WTC11 (cell line): ENCODE results near the gene EPYC. TPM values are rescaled to one million over a fixed set of nuclear protein-coding genes. Genes with fewer than 3 reads are reported as not detected.

Experiments
- ATAC-seq: fragments of 200-7000 bp; cut with Tn5 transposase; 2 replicates; pipeline ENCODE4 v1.10.0; 2021; ENCODE audit warnings: mild to moderate bottlenecking, moderate library complexity
- CTCF ChIA-PET: fragments of 300-600 bp; sonication (Branson Sonifier 250); formaldehyde crosslinking; loops from one replicate; lab custom pipeline; 2021; ENCODE audit warnings: antibody characterized with exemption; lab: Charles Lee
- POLR2A ChIA-PET: fragments of 350-600 bp; sonication (Branson Sonifier 250); formaldehyde crosslinking; loops from one replicate; lab custom pipeline; 2021; ENCODE audit warnings: antibody characterized with exemption; lab: Charles Lee
- DNase-seq: peaks from one replicate; pipeline ENCODE4 v3.0.0; 2021; ENCODE audit warnings: low spot score
- H3K27ac Mint-ChIP-seq: 2 replicates; pipeline ENCODE4 v1.8.0; 2021; ENCODE audit warnings: mixed read lengths
- H3K27me3 Mint-ChIP-seq: 2 replicates; pipeline ENCODE4 v1.8.0; 2021; ENCODE audit warnings: low read depth, mild to moderate bottlenecking, moderate library complexity, mixed read lengths
- H3K36me3 Mint-ChIP-seq: 2 replicates; pipeline ENCODE4 v1.8.0; 2021; ENCODE audit warnings: mixed read lengths
- H3K4me1 Mint-ChIP-seq: 2 replicates; pipeline ENCODE4 v1.8.0; 2022; ENCODE audit warnings: mixed read lengths
- H3K4me3 Mint-ChIP-seq: 2 replicates; pipeline ENCODE4 v1.8.0; 2021; ENCODE audit warnings: mild to moderate bottlenecking, moderate library complexity, mixed read lengths
- H3K9me3 Mint-ChIP-seq: 2 replicates; pipeline ENCODE4 v1.8.0; 2021; ENCODE audit warnings: mixed read lengths
- CREM ChIP-seq: sonication (generic); formaldehyde crosslinking; IDR thresholded peaks from 2 replicates; pipeline ENCODE4 v1.8.1; 2022; ENCODE audit warnings: mild to moderate bottlenecking, missing genetic modification reagents, moderate library complexity
- FOXP1 ChIP-seq: sonication (generic); formaldehyde crosslinking; IDR thresholded peaks from 2 replicates; pipeline ENCODE4 v1.8.0; 2022; ENCODE audit warnings: missing genetic modification reagents, mild to moderate bottlenecking, moderate library complexity, borderline replicate concordance
- GTF2I ChIP-seq: fragments of 250-450 bp; sonication (Bioruptor Pico); conservative IDR thresholded peaks from 2 replicates; pipeline ENCODE4 v1.4.0; 2021; ENCODE audit warnings: mild to moderate bottlenecking
- IRF1 ChIP-seq: sonication (generic); formaldehyde crosslinking; IDR thresholded peaks from 2 replicates; pipeline ENCODE4 v1.8.0; 2023; ENCODE audit warnings: missing genetic modification reagents
- JAZF1 ChIP-seq: fragments of 250-450 bp; sonication (Bioruptor Pico); IDR thresholded peaks from 2 replicates; pipeline ENCODE4 v1.9.0; 2021; ENCODE audit warnings: moderate library complexity, mild to moderate bottlenecking, inconsistent platforms
- NFE2L1 ChIP-seq: sonication (generic); formaldehyde crosslinking; IDR thresholded peaks from 2 replicates; pipeline ENCODE4 v1.8.1; 2023; ENCODE audit warnings: missing genetic modification reagents
- OVOL2 ChIP-seq: fragments of 250-450 bp; sonication (Bioruptor Pico); IDR thresholded peaks from 2 replicates; pipeline ENCODE4 v1.9.0; 2021; ENCODE audit warnings: mild to moderate bottlenecking, borderline replicate concordance
- PRRX2 ChIP-seq: fragments of 250-450 bp; sonication (Bioruptor Pico); IDR thresholded peaks from 2 replicates; pipeline ENCODE4 v1.8.0; 2021; ENCODE audit warnings: mild to moderate bottlenecking
- ZNF121 ChIP-seq: sonication (generic); formaldehyde crosslinking; IDR thresholded peaks from 2 replicates; pipeline ENCODE4 v1.8.0; 2023; ENCODE audit warnings: missing genetic modification reagents
- ZNF138 ChIP-seq: sonication (generic); formaldehyde crosslinking; conservative IDR thresholded peaks from 2 replicates; pipeline ENCODE4 v1.8.1; 2022; ENCODE audit warnings: mild to moderate bottlenecking, moderate library complexity, missing genetic modification reagents
- ZNF281 ChIP-seq: sonication (generic); formaldehyde crosslinking; IDR thresholded peaks from 2 replicates; pipeline ENCODE4 v1.8.0; 2023; ENCODE audit warnings: mild to moderate bottlenecking, missing genetic modification reagents
- total RNA-seq: library from RNA; stranded (reverse); gene quantifications from 3 replicates; pipeline ENCODE4 v1.2.3, GENCODE V29; 2021
- TF ChIP-seq, protein P1 (sequence below): sonication (generic); formaldehyde crosslinking; conservative IDR thresholded peaks from 2 replicates; pipeline ENCODE4 v1.8.1; 2022; ENCODE audit warnings: mild to moderate bottlenecking, missing genetic modification reagents
- TF ChIP-seq, protein P2 (sequence below): fragments of 250-450 bp; sonication (Bioruptor Pico); IDR thresholded peaks from 2 replicates; pipeline ENCODE4 v1.9.0; 2021; ENCODE audit warnings: mild to moderate bottlenecking, borderline replicate concordance
- TF ChIP-seq, protein P3 (sequence below): sonication (generic); formaldehyde crosslinking; IDR thresholded peaks from 2 replicates; pipeline ENCODE4 v1.8.1; 2022; ENCODE audit warnings: mild to moderate bottlenecking, missing genetic modification reagents, moderate library complexity, borderline replicate concordance
- TF ChIP-seq, protein P4 (sequence below): sonication (generic); formaldehyde crosslinking; IDR thresholded peaks from 2 replicates; pipeline ENCODE4 v1.8.1; 2023; ENCODE audit warnings: mild to moderate bottlenecking, moderate library complexity, missing genetic modification reagents
- TF ChIP-seq, protein P5 (sequence below): sonication (generic); formaldehyde crosslinking; IDR thresholded peaks from 2 replicates; pipeline ENCODE4 v1.8.1; 2022; ENCODE audit warnings: low read depth, missing genetic modification reagents, borderline replicate concordance
- TF ChIP-seq, protein P6 (sequence below): sonication (generic); formaldehyde crosslinking; IDR thresholded peaks from 2 replicates; pipeline ENCODE4 v1.8.1; 2022; ENCODE audit warnings: missing genetic modification reagents, borderline replicate concordance
- TF ChIP-seq, protein P7 (sequence below): sonication (generic); formaldehyde crosslinking; IDR thresholded peaks from 2 replicates; pipeline ENCODE4 v1.8.1; 2023; ENCODE audit warnings: mild to moderate bottlenecking, missing genetic modification reagents, moderate library complexity
- TF ChIP-seq, protein P8 (sequence below): sonication (generic); formaldehyde crosslinking; IDR thresholded peaks from 2 replicates; pipeline ENCODE4 v1.8.0; 2022; ENCODE audit warnings: mild to moderate bottlenecking, missing genetic modification reagents

The EPYC gene
- total RNA-seq, 1 experiment from 2014 or later, result not detected

- H3K9me3 Mint-ChIP-seq, result peaks cover 6% of the 10 kb centered on the region
- H3K27me3 Mint-ChIP-seq, result peaks cover 6% of the 10 kb centered on the region; the same call in 1 of the 2 replicates
- peak overlapping the region; percentile 52 for H3K4me3 Mint-ChIP-seq
- peak; percentile 97 for ATAC-seq
- no peak overlapping the region for H3K27ac Mint-ChIP-seq
- peaks cover 2% of the 10 kb centered on the region; the same call in 1 of the 2 replicates for H3K4me1 Mint-ChIP-seq
- ChIA-PET CTCF (interaction anchor here (0.7 to 2.6 kb wide), 8 partner anchors 9 to 402 kb away, joined by 3 to 19 read pairs (median 4); no protein-coding TSS in a partner anchor), POLR2A (no interaction called here)
- DNase-seq, result peak; percentile 92
- no peaks in the 10 kb centered on the region for H3K36me3 Mint-ChIP-seq
- TF ChIP-seq ZNF281 (CRISPR knock-in tag) (no peak), OVOL2 (CRISPR knock-in tag) (no peak), IRF1 (CRISPR knock-in tag) (no peak), JAZF1 (CRISPR knock-in tag) (no peak), GTF2I (CRISPR knock-in tag) (no peak), FOXP1 (CRISPR knock-in tag) (peak; percentile 86; the same call in 1 of the 2 replicates), NFE2L1 (CRISPR knock-in tag) (no peak), ZNF138 (CRISPR knock-in tag) (no peak), ZNF121 (CRISPR knock-in tag) (peak; percentile 98), PRRX2 (CRISPR knock-in tag) (peak; percentile 18; the same call in 1 of the 2 replicates), CREM (CRISPR knock-in tag) (no peak)
- TF ChIP-seq, protein P1, sequence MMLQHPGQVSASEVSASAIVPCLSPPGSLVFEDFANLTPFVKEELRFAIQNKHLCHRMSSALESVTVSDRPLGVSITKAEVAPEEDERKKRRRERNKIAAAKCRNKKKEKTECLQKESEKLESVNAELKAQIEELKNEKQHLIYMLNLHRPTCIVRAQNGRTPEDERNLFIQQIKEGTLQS, result no peak
- TF ChIP-seq, protein P2, sequence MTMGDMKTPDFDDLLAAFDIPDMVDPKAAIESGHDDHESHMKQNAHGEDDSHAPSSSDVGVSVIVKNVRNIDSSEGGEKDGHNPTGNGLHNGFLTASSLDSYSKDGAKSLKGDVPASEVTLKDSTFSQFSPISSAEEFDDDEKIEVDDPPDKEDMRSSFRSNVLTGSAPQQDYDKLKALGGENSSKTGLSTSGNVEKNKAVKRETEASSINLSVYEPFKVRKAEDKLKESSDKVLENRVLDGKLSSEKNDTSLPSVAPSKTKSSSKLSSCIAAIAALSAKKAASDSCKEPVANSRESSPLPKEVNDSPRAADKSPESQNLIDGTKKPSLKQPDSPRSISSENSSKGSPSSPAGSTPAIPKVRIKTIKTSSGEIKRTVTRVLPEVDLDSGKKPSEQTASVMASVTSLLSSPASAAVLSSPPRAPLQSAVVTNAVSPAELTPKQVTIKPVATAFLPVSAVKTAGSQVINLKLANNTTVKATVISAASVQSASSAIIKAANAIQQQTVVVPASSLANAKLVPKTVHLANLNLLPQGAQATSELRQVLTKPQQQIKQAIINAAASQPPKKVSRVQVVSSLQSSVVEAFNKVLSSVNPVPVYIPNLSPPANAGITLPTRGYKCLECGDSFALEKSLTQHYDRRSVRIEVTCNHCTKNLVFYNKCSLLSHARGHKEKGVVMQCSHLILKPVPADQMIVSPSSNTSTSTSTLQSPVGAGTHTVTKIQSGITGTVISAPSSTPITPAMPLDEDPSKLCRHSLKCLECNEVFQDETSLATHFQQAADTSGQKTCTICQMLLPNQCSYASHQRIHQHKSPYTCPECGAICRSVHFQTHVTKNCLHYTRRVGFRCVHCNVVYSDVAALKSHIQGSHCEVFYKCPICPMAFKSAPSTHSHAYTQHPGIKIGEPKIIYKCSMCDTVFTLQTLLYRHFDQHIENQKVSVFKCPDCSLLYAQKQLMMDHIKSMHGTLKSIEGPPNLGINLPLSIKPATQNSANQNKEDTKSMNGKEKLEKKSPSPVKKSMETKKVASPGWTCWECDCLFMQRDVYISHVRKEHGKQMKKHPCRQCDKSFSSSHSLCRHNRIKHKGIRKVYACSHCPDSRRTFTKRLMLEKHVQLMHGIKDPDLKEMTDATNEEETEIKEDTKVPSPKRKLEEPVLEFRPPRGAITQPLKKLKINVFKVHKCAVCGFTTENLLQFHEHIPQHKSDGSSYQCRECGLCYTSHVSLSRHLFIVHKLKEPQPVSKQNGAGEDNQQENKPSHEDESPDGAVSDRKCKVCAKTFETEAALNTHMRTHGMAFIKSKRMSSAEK (CRISPR knock-in tag), result 0 out of 2 replicates have a peak, but pooled peaks have one; percentile 35
- TF ChIP-seq, protein P3, sequence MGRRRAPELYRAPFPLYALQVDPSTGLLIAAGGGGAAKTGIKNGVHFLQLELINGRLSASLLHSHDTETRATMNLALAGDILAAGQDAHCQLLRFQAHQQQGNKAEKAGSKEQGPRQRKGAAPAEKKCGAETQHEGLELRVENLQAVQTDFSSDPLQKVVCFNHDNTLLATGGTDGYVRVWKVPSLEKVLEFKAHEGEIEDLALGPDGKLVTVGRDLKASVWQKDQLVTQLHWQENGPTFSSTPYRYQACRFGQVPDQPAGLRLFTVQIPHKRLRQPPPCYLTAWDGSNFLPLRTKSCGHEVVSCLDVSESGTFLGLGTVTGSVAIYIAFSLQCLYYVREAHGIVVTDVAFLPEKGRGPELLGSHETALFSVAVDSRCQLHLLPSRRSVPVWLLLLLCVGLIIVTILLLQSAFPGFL, result no peak
- TF ChIP-seq, protein P4, sequence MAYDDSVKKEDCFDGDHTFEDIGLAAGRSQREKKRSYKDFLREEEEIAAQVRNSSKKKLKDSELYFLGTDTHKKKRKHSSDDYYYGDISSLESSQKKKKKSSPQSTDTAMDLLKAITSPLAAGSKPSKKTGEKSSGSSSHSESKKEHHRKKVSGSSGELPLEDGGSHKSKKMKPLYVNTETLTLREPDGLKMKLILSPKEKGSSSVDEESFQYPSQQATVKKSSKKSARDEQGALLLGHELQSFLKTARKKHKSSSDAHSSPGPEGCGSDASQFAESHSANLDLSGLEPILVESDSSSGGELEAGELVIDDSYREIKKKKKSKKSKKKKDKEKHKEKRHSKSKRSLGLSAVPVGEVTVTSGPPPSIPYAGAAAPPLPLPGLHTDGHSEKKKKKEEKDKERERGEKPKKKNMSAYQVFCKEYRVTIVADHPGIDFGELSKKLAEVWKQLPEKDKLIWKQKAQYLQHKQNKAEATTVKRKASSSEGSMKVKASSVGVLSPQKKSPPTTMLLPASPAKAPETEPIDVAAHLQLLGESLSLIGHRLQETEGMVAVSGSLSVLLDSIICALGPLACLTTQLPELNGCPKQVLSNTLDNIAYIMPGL (CRISPR knock-in tag), result peak; percentile 78; the same call in 1 of the 2 replicates
- TF ChIP-seq, protein P5, sequence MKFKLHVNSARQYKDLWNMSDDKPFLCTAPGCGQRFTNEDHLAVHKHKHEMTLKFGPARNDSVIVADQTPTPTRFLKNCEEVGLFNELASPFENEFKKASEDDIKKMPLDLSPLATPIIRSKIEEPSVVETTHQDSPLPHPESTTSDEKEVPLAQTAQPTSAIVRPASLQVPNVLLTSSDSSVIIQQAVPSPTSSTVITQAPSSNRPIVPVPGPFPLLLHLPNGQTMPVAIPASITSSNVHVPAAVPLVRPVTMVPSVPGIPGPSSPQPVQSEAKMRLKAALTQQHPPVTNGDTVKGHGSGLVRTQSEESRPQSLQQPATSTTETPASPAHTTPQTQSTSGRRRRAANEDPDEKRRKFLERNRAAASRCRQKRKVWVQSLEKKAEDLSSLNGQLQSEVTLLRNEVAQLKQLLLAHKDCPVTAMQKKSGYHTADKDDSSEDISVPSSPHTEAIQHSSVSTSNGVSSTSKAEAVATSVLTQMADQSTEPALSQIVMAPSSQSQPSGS (CRISPR knock-in tag), result no peak
- TF ChIP-seq, protein P6, sequence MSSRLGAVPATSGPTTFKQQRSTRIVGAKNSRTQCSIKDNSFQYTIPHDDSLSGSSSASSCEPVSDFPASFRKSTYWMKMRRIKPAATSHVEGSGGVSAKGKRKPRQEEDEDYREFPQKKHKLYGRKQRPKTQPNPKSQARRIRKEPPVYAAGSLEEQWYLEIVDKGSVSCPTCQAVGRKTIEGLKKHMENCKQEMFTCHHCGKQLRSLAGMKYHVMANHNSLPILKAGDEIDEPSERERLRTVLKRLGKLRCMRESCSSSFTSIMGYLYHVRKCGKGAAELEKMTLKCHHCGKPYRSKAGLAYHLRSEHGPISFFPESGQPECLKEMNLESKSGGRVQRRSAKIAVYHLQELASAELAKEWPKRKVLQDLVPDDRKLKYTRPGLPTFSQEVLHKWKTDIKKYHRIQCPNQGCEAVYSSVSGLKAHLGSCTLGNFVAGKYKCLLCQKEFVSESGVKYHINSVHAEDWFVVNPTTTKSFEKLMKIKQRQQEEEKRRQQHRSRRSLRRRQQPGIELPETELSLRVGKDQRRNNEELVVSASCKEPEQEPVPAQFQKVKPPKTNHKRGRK (CRISPR knock-in tag), result no peak
- TF ChIP-seq, protein P7, sequence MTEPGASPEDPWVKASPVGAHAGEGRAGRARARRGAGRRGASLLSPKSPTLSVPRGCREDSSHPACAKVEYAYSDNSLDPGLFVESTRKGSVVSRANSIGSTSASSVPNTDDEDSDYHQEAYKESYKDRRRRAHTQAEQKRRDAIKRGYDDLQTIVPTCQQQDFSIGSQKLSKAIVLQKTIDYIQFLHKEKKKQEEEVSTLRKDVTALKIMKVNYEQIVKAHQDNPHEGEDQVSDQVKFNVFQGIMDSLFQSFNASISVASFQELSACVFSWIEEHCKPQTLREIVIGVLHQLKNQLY (CRISPR knock-in tag), result no peak
- TF ChIP-seq, protein P8, sequence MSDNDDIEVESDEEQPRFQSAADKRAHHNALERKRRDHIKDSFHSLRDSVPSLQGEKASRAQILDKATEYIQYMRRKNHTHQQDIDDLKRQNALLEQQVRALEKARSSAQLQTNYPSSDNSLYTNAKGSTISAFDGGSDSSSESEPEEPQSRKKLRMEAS, result peak; percentile 59; the same call in 1 of the 2 replicates
Observed at GRCh38 chr12:90953956-90954421, 50.8 kb downstream of the EPYC start.
